GM03348 (cell line): ENCODE data around the gene SKAP1.
"Not testable (repeated sequence)": the region's sequence is repeated elsewhere in the genome, so short reads cannot be mapped to it uniquely, and the experiment has no call there.

Experiments
- DNase-seq: peaks from one replicate; pipeline ENCODE4 v3.0.0; 2012; ENCODE audit warnings: low spot score

SKAP1 gene

GRCh38 chr17:48445248-48445620 is 15.2 kb upstream of the SKAP1 start:
- DNase-seq, result no peak

- no peak for DNase-seq
These were observed 14.7 kb upstream of the SKAP1 start for GRCh38 chr17:48444516-48445247.

- DNase-seq, result no peak
These were observed 13.7 kb upstream of the SKAP1 start for GRCh38 chr17:48443712-48444111.

GRCh38 chr17:48442819-48443218 is 12.8 kb upstream of the SKAP1 start:
- no peak for DNase-seq

- DNase-seq, result no peak
These were observed 11.8 kb upstream of the SKAP1 start for GRCh38 chr17:48441862-48442261.

GRCh38 chr17:48441231-48441711 is 11.3 kb upstream of the SKAP1 start:
- DNase-seq, result no peak

GRCh38 chr17:48440669-48441068 is 10.7 kb upstream of the SKAP1 start:
- no peak for DNase-seq

- no peak for DNase-seq
These were observed 10.0 kb upstream of the SKAP1 start for GRCh38 chr17:48439875-48440505.

GRCh38 chr17:48439110-48439850 is 9.3 kb upstream of the SKAP1 start:
- DNase-seq, result no peak

- DNase-seq, result no peak
These were observed 8.6 kb upstream of the SKAP1 start for GRCh38 chr17:48438516-48439061.

- no peak for DNase-seq
These were observed 3.9 kb upstream of the SKAP1 start for GRCh38 chr17:48433896-48434295.

GRCh38 chr17:48432820-48433775 is 3.1 kb upstream of the SKAP1 start:
- no peak for DNase-seq

GRCh38 chr17:48429156-48429555 is 858 bp downstream of the SKAP1 start:
- DNase-seq, result no peak

GRCh38 chr17:48427598-48427997 is 2.4 kb downstream of the SKAP1 start:
- no peak for DNase-seq

- no peak for DNase-seq
These were observed 3.1 kb downstream of the SKAP1 start for GRCh38 chr17:48426761-48427500.

- no peak for DNase-seq
These were observed 3.9 kb downstream of the SKAP1 start for GRCh38 chr17:48426019-48426665.

- DNase-seq, result not testable (repeated sequence)
These were observed 8.0 kb downstream of the SKAP1 start for GRCh38 chr17:48422060-48422459.

- DNase-seq, result no peak
These were observed 9.2 kb downstream of the SKAP1 start for GRCh38 chr17:48420823-48421222.

GRCh38 chr17:48416971-48417370 is 13.0 kb downstream of the SKAP1 start:
- DNase-seq, result no peak
